GM23338 (cell line): Measurements from ENCODE around the gene SPAG7. TPM values are rescaled to one million over a fixed set of nuclear protein-coding genes. Genes with fewer than 3 reads are reported as not detected.

Source experiments
- ATAC-seq: fragments of 200-7000 bp; cut with Tn5 transposase; 3 replicates; pipeline ENCODE4 v1.9.1; 2020
- DNase-seq: peaks from one replicate; pipeline ENCODE4 v3.0.0-alpha.2; 2015; ENCODE audit warnings: low spot score
- H2AFZ ChIP-seq: fragments of 200-600 bp; sonication (generic); 2 replicates; pipeline ENCODE4 v1.8.0; 2016; ENCODE audit warnings: antibody characterized with exemption, mild to moderate bottlenecking, moderate library complexity
- H3F3A ChIP-seq: fragments of 200-600 bp; sonication (generic); replicated peaks from 2 replicates; pipeline ENCODE4 v1.8.0; 2017; ENCODE audit warnings: antibody characterized with exemption, mixed run types, low read depth
- H3K27ac ChIP-seq: fragments of 200-600 bp; sonication (generic); 2 replicates; pipeline ENCODE4 v1.6.1; 2016; ENCODE audit warnings: low read depth
- H3K27me3 ChIP-seq: fragments of 200-600 bp; sonication (generic); 2 replicates; pipeline ENCODE4 v1.8.0; 2016; ENCODE audit warnings: mild to moderate bottlenecking, mixed run types, moderate library complexity; ENCODE audit not compliant: insufficient read depth
- H3K36me3 ChIP-seq: fragments of 200-600 bp; sonication (generic); 2 replicates; pipeline ENCODE4 v1.8.0; 2016; ENCODE audit warnings: mild to moderate bottlenecking; ENCODE audit not compliant: insufficient read depth
- H3K4me1 ChIP-seq: fragments of 200-600 bp; sonication (generic); 2 replicates; pipeline ENCODE4 v1.8.0; 2016; ENCODE audit warnings: mild to moderate bottlenecking, moderate library complexity; ENCODE audit not compliant: insufficient read depth
- H3K4me2 ChIP-seq: fragments of 200-600 bp; sonication (generic); 2 replicates; pipeline ENCODE4 v1.7.1; 2017; ENCODE audit warnings: mixed run types
- H3K4me3 ChIP-seq: fragments of 200-600 bp; sonication (generic); 2 replicates; pipeline ENCODE4 v1.6.1; 2016; ENCODE audit warnings: mixed run types
- H3K79me2 ChIP-seq: fragments of 200-600 bp; sonication (generic); replicated peaks from 2 replicates; pipeline ENCODE4 v1.8.0; 2017; ENCODE audit warnings: mild to moderate bottlenecking; ENCODE audit not compliant: insufficient read depth
- H3K9me2 ChIP-seq: fragments of 200-600 bp; sonication (generic); 2 replicates; pipeline ENCODE4 v1.8.0; 2017; ENCODE audit not compliant: insufficient read depth
- H4K20me1 ChIP-seq: fragments of 200-600 bp; sonication (generic); replicated peaks from 2 replicates; pipeline ENCODE4 v1.8.0; 2017; ENCODE audit warnings: mild to moderate bottlenecking; ENCODE audit not compliant: insufficient read depth
- H3K27ac Mint-ChIP-seq: 2 replicates; pipeline ENCODE4 v1.8.0; 2020; ENCODE audit warnings: inconsistent platforms, mild to moderate bottlenecking, moderate library complexity, mixed read lengths
- H3K27me3 Mint-ChIP-seq: 3 replicates; pipeline ENCODE4 v1.8.0; 2022; ENCODE audit warnings: low read depth, mild to moderate bottlenecking, moderate library complexity, mixed read lengths, inconsistent platforms; ENCODE audit not compliant: insufficient read depth, poor library complexity
- H3K36me3 Mint-ChIP-seq: 3 replicates; pipeline ENCODE4 v1.8.0; 2021; ENCODE audit warnings: low read depth, mild to moderate bottlenecking, inconsistent platforms, moderate library complexity, mixed read lengths
- H3K4me1 Mint-ChIP-seq: 3 replicates; pipeline ENCODE4 v1.8.0; 2020; ENCODE audit warnings: mild to moderate bottlenecking, inconsistent platforms, mixed read lengths
- H3K4me3 Mint-ChIP-seq: 3 replicates; pipeline ENCODE4 v1.8.0; 2021; ENCODE audit warnings: moderate library complexity, mild to moderate bottlenecking, inconsistent platforms, mixed read lengths
- H3K9me3 Mint-ChIP-seq: 3 replicates; pipeline ENCODE4 v1.8.0; 2020; ENCODE audit warnings: moderate library complexity, mild to moderate bottlenecking, inconsistent platforms, mixed read lengths
- CREB1 ChIP-seq: fragments of 250-450 bp; sonication (Bioruptor Pico); IDR thresholded peaks from 2 replicates; pipeline ENCODE4 v1.5.0; 2020; ENCODE audit warnings: low read depth, mild to moderate bottlenecking, moderate library complexity
- JUNB ChIP-seq: IDR thresholded peaks from one replicate; pipeline ENCODE4 v1.6.1; 2016; ENCODE audit warnings: antibody characterized with exemption; ENCODE audit not compliant: unreplicated experiment
- NANOG ChIP-seq: IDR thresholded peaks from 2 replicates; pipeline ENCODE4 v1.6.1; 2016; ENCODE audit warnings: antibody characterized with exemption, borderline replicate concordance
- POLR2AphosphoS5 ChIP-seq: IDR thresholded peaks from 2 replicates; pipeline ENCODE4 v1.6.1; 2016; ENCODE audit warnings: antibody characterized with exemption, low read depth
- REST ChIP-seq: IDR thresholded peaks from one replicate; pipeline ENCODE4 v1.6.1; 2018; ENCODE audit warnings: antibody characterized with exemption; ENCODE audit not compliant: unreplicated experiment
- STAT1 ChIP-seq: IDR thresholded peaks from one replicate; pipeline ENCODE4 v1.6.1; 2016; ENCODE audit warnings: antibody characterized with exemption; ENCODE audit not compliant: unreplicated experiment
- ZNF331 ChIP-seq: fragments of 250-450 bp; sonication (Bioruptor Pico); IDR thresholded peaks from 2 replicates; pipeline ENCODE4 v1.5.0; 2020; ENCODE audit warnings: low read depth, mild to moderate bottlenecking, moderate library complexity
- polyA plus RNA-seq: library from polyadenylated mRNA; unstranded; fragments of >200 nt; fragmentation: Nextera tagmentation; extraction: Ambion mirVana; gene quantifications from 2 replicates; pipeline ENCODE4 v1.2.1, GENCODE V29; 2016
- total RNA-seq: library from RNA; depleted of rRNA; stranded (reverse); fragments of >200 nt; shearing (Covaris generic); gene quantifications from 2 replicates; pipeline ENCODE4 v1.2.3, GENCODE V29; 2014
- TF ChIP-seq, protein P1 (sequence below), 2 experiments: fragments of 200-600 bp in 1 of 2; sonication (generic) in 1 of 2; conservative IDR thresholded peaks; 2 replicates each; pipeline versions ENCODE4 v1.5.1 to v1.6.1; 2016 to 2017; ENCODE audit warnings: antibody characterized with exemption in 2 of 2, low read depth in 2 of 2, mild to moderate bottlenecking in 2 of 2, moderate library complexity in 1 of 2

SPAG7 gene
- total and polyA plus RNA-seq, 2 experiments from 2014 or later: 77.9 to 226 TPM

DNA sequence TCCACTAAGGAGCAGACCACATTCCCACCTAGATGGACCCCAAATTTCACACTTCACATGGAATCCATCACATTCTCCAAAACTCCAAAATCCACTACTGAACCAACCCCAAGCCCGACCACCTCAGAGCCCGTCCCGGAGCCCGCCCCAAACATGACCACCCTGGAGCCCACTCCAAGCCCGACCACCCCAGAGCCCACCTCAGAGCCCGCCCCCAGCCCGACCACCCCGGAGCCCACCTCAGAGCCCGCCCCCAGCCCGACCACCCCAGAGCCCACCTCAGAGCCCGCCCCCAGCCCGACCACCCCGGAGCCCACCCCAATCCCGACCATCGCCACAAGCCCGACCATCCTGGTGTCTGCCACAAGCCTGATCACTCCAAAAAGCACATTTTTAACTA lies 34.0 kb downstream of the SPAG7 start:
- no peak overlapping the region for H2AFZ ChIP-seq
- no peak for ATAC-seq
- H3K36me3 ChIP-seq: no peaks in the 10 kb centered on the region; the same call in 1 of the 2 replicates
- peaks cover 3% of the 10 kb centered on the region for H3K4me1 ChIP-seq
- Mint-ChIP-seq H3K36me3 (peaks cover 43% of the 10 kb centered on the region), H3K4me1 (peaks cover 22% of the 10 kb centered on the region), H3K9me3 (no peaks in the 10 kb centered on the region), H3K27me3 (peaks cover 10% of the 10 kb centered on the region), H3K27ac (no peak overlapping the region), H3K4me3 (no peak overlapping the region)
- DNase-seq: no peak
- no peak overlapping the region for H3K4me3 ChIP-seq
- H3K79me2 ChIP-seq: peaks cover 5% of the 10 kb centered on the region
- H4K20me1 ChIP-seq: no peaks in the 10 kb centered on the region
- TF ChIP-seq, protein P1, sequence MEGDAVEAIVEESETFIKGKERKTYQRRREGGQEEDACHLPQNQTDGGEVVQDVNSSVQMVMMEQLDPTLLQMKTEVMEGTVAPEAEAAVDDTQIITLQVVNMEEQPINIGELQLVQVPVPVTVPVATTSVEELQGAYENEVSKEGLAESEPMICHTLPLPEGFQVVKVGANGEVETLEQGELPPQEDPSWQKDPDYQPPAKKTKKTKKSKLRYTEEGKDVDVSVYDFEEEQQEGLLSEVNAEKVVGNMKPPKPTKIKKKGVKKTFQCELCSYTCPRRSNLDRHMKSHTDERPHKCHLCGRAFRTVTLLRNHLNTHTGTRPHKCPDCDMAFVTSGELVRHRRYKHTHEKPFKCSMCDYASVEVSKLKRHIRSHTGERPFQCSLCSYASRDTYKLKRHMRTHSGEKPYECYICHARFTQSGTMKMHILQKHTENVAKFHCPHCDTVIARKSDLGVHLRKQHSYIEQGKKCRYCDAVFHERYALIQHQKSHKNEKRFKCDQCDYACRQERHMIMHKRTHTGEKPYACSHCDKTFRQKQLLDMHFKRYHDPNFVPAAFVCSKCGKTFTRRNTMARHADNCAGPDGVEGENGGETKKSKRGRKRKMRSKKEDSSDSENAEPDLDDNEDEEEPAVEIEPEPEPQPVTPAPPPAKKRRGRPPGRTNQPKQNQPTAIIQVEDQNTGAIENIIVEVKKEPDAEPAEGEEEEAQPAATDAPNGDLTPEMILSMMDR (conservative IDR thresholded peaks at IDR 0.05; ENCODE audit: low read depth in 2 of 2): no peak
- no peak for TF ChIP-seq STAT1
- H3K4me2 ChIP-seq: no peak overlapping the region
- H3F3A ChIP-seq: peaks cover 4% of the 10 kb centered on the region; the same call in 1 of the 2 replicates
- H3K27me3 ChIP-seq: no peaks in the 10 kb centered on the region
- no peak overlapping the region for H3K27ac ChIP-seq
- no peaks in the 10 kb centered on the region for H3K9me2 ChIP-seq

- Histone ChIP-seq H3K4me2 (no peak overlapping the region), H3K9me2 (no peaks in the 10 kb centered on the region), H3K27ac (no peak overlapping the region), H3K27me3 (no peaks in the 10 kb centered on the region), H3F3A (0 out of 2 replicates have a peak, but pooled peaks cover 4% of the 10 kb centered on the region), H3K4me3 (no peak overlapping the region), H3K4me1 (no peaks in the 10 kb centered on the region), H3K36me3 (no peaks in the 10 kb centered on the region; the same call in 1 of the 2 replicates), H4K20me1 (no peaks in the 10 kb centered on the region), H2AFZ (no peak overlapping the region), H3K79me2 (no peaks in the 10 kb centered on the region)
- peaks cover 15% of the 10 kb centered on the region for H3K4me1 Mint-ChIP-seq
- no peak overlapping the region for H3K27ac Mint-ChIP-seq
- peaks cover 38% of the 10 kb centered on the region for H3K36me3 Mint-ChIP-seq
- no peak overlapping the region for H3K4me3 Mint-ChIP-seq
- H3K9me3 Mint-ChIP-seq: no peaks in the 10 kb centered on the region
- H3K27me3 Mint-ChIP-seq: peaks cover 10% of the 10 kb centered on the region
- DNase-seq: no peak
- ATAC-seq: no peak
- TF ChIP-seq JUNB (no peak), CREB1 (CRISPR knock-in tag) (no peak), NANOG (no peak), STAT1 (no peak), REST (no peak), ZNF331 (CRISPR knock-in tag) (no peak), POLR2AphosphoS5 (no peak)
- TF ChIP-seq, protein P1 (conservative IDR thresholded peaks at IDR 0.05; ENCODE audit: low read depth in 2 of 2): no peak
Measured at GRCh38 chr17:4932756-4933155, 34.9 kb downstream of the SPAG7 start.
